ENCODE data around the gene CACNA1C.

The CACNA1C gene

DNA sequence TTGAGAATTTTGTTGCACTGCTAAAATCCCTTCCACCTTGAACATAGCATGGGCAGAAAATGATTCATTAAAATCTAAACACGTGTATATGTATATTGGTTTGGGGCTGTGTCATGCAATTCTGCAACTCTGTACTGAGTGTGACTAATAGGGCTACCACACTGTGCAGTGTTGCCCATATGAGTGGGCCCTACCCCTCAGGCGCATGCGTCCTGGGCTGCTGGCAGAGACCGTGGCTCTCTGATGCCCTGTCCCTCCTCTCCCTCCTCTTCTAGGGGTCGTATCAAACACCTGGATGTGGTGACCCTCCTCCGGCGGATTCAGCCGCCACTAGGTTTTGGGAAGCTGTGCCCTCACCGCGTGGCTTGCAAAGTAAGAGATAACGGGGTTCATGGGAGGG is 613.6 kb downstream of the CACNA1C start:
- TF ChIP-seq, protein P1, sequence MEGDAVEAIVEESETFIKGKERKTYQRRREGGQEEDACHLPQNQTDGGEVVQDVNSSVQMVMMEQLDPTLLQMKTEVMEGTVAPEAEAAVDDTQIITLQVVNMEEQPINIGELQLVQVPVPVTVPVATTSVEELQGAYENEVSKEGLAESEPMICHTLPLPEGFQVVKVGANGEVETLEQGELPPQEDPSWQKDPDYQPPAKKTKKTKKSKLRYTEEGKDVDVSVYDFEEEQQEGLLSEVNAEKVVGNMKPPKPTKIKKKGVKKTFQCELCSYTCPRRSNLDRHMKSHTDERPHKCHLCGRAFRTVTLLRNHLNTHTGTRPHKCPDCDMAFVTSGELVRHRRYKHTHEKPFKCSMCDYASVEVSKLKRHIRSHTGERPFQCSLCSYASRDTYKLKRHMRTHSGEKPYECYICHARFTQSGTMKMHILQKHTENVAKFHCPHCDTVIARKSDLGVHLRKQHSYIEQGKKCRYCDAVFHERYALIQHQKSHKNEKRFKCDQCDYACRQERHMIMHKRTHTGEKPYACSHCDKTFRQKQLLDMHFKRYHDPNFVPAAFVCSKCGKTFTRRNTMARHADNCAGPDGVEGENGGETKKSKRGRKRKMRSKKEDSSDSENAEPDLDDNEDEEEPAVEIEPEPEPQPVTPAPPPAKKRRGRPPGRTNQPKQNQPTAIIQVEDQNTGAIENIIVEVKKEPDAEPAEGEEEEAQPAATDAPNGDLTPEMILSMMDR (conservative IDR thresholded peaks at IDR 0.05), result no peak
- H3K27ac ChIP-seq, result no peak overlapping the region

- no peak overlapping the region for H3K27ac ChIP-seq
- TF ChIP-seq, protein P1 (conservative IDR thresholded peaks at IDR 0.05), result no peak
Observed at GRCh38 chr12:2666846-2667245, 614.1 kb downstream of the CACNA1C start.

DNA sequence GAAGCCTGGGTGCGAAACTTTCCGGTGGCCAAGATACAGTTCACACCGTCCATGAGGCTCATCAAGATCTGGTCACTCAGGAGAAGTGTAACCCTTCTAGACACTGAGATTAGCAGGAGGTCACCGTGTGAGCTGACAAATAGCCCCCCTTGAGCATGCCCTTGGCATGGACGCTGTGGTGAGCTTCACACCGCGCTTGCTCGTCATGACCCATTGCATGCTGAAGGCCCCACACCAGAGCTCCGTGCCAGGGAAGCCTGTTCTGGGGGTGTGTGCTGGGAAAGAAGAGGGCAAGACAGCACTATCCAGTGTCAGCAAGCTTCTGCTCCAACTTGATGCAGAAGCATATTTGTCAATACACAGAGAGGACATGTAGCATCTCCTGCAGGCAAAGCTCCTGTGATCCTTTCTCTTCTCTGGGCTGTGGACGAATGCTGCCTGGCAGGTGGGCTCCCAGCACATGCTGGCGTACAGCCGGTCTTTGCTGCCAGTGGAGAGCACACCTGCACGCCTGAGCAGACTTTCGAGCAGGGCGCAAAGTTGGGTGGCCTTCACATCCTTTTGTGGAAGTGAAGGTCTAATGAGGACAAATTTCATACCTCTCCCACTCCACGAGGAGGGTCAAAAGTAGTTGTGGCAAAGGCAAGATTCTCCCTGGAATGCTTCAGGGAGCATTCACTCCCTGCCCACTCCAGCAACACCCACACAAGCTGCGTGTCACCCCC is 615.1 kb downstream of the CACNA1C start:
- H3K27ac ChIP-seq, result no peak overlapping the region
- TF ChIP-seq, protein P1 (conservative IDR thresholded peaks at IDR 0.05), result no peak

DNA sequence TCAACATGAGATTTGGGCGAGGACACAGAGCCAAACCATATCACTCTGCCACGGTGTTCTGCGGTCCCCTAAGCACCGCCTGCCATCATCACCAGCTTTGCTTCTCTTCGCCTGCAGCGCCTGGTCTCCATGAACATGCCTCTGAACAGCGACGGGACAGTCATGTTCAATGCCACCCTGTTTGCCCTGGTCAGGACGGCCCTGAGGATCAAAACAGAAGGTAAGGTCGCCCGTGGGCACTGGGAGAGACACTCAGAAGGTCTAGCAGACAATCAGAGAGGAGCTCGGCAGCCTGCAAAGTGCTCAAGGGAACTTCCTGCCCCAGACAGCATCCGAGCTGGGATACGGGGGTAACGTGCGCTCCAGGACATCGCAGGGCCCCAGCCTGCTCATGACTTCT is 616.0 kb downstream of the CACNA1C start:
- H3K27ac ChIP-seq, result no peak overlapping the region
- TF ChIP-seq, protein P1 (conservative IDR thresholded peaks at IDR 0.05), result no peak

- H3K27ac ChIP-seq, result no peak overlapping the region
- TF ChIP-seq, protein P1 (conservative IDR thresholded peaks at IDR 0.05), result no peak
Observed at GRCh38 chr12:2669560-2669959, 616.8 kb downstream of the CACNA1C start.

DNA sequence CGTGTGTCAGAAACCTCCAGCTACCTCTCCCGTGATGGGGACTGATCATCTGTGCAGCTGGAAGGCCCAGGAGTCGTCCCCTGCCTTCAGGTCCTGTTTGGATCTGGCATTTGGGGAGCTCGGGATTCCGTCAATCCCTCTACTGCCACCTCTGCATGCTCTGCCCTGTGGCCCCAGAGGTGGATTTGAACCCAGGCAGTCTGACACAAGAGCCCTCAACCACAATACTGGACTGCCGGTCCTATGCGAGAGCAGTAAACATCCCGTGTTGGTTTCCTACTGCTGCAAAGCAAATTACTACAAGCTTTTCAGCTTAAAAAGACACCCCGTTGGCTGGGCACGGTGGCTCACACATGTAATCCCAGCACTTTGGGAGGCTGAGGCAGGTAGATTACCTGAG is 620.1 kb downstream of the CACNA1C start:
- TF ChIP-seq, protein P1 (conservative IDR thresholded peaks at IDR 0.05), result no peak
- no peak overlapping the region for H3K27ac ChIP-seq

- H3K27ac ChIP-seq, result no peak overlapping the region; the same call in 1 of the 2 replicates
- TF ChIP-seq, protein P1 (conservative IDR thresholded peaks at IDR 0.05), result no peak
Observed at GRCh38 chr12:2673966-2674810, 621.4 kb downstream of the CACNA1C start.
